CD4-positive, alpha-beta T cell treated with Interferon alpha-2 for 1 hour (primary cell): ENCODE measurements around the gene MXRA7.
"Not testable (repeated sequence)": the region's sequence is repeated elsewhere in the genome, so short reads cannot be mapped to it uniquely, and the experiment has no call there.

Experiments
- DNase-seq, 2 donors: peaks; one replicate each; pipeline ENCODE4 v3.0.0-alpha.2; 2020 to 2022

The MXRA7 gene

DNA sequence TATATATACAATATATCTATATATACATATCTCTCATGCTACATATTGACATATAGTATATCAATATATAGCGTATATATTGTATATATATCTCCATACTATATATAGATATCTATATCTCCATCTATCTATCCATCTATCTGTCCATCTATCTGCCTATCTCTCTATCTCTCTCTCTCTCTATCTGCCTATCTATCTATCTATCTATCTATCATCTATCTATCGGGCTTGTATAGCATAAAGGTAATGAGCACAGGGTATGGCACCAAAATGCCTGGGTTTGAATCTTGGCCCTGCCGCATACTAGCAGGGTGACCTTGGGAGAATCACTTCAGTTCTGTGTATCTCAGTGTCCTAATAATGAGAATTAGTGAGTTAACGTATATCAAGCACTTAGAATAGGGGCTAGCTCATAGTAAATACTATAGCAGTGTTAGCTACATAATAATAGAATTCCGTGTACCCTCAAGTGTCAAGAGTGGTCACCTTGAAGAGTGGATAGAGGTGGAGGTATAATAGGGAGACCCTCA is 68.7 kb downstream of the MXRA7 start:
- DNase-seq = no peak

DNA sequence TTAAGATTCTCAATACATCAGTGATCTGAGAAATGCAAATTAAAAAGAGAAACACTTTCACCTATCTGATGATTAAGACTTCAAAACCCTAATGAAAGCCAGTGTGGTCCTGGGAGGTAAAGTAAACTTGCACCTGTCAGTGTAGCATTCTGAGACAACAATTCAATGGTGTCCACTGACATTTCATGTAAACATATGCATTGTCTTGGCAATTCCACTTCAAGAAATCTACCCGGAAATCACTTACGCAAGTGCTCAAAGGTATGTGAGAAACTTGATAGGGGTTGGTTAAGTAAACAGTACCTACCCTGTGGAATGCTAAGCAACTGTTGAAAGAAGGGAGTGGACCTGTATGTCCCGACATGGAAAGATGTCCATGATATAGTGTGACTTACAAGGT is 69.3 kb downstream of the MXRA7 start:
- no peak for DNase-seq

DNA sequence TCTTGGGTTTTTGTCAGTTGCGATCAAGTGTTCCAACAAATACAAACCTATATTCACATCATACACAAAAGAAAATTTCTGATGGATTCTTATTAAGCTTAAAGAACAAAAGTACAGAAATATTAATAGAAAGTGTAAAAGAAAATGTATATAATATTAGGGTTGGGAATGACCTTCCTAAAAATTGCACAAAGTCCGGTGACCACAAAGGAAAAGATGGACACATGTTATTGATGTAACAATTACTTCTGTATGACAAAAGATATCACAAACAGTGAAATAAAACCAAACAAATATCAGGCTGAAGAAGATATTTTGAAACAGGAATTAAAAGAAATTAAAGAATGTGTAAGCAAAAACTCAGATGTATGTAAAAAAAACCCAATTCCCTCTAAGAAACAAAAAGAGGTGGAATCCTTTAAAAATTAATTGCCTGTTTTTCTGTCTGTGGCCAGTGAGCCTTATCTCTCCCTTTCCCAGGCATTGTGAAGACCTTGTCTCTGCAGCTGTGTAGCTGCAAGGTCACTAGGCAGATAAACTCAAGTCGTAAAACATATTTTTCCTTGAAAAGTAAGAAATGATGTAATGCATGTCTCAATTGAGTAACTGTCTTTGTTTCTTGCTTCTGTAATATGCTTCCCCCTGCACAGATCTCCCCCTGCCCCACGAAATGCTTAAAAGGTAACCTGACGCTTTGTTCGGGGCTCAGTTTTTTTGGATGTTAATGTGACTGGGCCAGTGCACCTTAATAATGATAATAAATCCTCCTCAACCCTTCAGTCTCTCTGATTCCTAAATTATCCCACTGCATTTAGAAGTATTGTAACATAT is 70.0 kb downstream of the MXRA7 start:
- DNase-seq = no peak

DNA sequence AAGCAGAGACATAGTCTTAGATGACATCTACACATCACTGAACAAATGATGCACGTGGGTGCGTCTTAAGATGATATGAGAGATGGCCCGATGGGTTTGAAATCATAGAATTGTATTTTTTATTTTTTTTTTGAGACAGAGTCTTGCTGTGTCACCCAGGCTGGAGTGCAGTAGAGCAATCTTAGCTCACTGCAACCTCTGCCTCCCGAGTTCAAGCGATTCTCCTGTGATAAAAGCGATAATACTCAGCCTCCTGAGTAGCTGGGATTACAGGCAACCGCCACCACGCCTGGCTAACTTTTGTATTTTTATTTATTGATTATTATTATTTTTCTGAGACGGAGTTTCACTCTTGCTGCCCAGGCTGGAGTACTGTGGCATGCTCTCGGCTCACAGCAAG is 72.5 kb downstream of the MXRA7 start:
- no peak for DNase-seq

DNA sequence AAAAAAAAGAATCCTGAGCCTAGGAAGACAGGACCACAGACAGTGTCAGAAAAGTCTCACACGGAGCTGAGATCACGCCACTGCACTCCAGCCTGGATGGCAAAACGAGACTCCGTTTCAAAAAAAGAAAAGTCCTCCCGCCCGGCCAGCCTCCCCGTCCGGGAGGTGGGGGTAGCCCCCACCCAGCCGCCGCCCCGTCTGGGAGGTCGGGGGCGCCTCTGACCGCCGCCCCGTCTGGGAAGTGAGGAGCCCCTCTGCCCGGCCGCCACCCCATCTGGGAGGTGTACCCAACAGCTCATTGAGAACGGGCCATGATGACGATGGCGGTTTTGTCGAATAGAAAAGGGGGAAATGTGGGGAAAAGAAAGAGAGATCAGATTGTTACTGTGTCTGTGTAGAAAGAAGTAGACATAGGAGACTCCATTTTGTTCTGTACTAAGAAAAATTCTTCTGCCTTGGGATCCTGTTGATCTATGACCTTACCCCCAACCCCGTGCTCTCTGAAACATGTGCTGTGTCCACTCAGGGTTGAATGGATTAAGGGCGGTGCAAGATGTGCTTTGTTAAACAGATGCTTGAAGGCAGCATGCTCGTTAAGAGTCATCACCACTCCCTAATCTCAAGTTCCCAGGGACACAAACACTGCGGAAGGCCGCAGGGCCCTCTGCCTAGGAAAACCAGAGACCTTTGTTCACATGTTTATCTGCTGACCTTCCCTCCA is 74.1 kb downstream of the MXRA7 start:
- not testable (repeated sequence) for DNase-seq

DNA sequence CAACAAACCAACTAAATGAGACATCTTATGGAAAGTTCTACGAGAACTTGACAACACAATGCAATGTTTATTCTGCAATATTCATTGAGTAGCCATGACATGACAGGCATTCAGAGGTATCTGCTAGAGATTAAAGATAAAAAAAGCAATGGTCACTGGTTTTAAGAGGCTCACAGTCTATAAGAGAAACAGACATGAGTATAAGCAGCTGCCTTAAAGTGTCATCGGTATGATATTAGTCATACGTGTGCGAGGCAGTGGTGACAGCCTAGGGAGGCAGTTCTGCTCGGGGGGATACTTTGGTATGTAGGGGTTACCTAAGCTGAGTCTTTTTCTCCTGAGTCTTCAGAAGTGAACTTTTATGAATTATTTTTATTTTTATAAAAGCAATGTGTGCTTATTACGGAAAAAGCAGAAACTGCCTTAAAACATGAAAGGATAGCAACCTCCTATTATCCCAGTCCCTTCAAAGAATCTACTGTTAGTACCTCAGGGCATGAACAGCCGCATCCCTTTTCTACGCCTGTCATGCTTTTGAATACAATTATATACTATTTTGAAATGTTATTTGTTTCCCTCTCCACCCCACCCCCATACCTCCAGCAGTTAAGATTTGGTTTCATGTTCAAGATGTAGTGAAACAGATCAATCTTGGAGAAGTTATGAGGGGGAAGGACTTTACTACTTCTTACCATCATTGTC is 75.0 kb downstream of the MXRA7 start:
- DNase-seq = no peak

DNA sequence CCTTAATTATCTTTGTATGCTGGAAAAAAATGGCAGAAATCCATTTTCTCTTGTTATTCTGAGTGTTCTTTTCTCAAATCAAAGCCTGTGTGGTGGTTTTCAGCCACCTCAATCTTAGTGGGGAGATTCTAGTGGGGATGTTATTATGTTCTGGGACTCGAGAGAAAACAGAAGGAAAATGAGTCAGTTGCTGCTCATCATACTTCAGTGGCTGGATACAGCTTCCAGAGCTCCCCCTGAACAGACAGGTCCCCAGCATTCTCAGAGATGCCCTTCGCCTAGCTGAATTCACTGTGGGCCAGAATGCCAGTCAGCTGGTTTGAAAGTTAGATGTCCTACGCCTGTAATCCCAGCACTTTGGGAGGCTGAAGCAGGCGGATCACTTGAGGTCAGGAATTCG is 75.7 kb downstream of the MXRA7 start:
- no peak for DNase-seq

DNA sequence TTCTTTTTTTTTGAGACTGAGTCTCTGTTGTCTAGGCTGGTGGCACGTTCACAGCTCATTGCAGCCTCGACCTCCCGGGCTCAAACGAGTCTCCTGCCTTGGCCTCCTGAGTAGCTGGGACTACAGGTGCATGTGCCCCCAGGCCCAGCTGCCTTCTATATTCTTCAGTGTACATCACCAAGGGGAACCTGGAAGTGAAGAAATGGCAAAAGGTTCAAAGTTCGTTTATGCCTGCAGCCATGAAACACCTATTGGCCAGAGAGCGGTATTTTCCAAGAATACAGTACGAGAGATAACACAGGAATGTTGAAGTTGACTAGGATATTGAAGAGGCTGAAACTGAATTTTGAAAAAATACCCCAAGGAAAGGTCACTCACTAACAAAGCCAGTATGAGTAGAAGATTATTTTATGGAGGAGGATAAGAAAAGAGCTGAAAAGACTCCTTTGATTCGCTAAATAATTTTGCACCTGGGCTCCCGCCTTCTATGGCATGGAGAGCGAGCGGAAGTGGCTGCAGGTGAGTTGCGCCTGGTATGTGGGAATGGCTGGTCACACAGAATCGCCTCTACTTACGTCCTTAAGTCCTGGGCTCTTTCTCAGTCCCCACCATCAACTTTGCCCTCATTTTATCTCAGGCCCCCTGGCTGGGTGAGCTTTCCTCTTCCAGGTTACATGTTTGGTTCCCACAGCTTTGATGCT is 77.0 kb downstream of the MXRA7 start:
- DNase-seq = no peak

DNA sequence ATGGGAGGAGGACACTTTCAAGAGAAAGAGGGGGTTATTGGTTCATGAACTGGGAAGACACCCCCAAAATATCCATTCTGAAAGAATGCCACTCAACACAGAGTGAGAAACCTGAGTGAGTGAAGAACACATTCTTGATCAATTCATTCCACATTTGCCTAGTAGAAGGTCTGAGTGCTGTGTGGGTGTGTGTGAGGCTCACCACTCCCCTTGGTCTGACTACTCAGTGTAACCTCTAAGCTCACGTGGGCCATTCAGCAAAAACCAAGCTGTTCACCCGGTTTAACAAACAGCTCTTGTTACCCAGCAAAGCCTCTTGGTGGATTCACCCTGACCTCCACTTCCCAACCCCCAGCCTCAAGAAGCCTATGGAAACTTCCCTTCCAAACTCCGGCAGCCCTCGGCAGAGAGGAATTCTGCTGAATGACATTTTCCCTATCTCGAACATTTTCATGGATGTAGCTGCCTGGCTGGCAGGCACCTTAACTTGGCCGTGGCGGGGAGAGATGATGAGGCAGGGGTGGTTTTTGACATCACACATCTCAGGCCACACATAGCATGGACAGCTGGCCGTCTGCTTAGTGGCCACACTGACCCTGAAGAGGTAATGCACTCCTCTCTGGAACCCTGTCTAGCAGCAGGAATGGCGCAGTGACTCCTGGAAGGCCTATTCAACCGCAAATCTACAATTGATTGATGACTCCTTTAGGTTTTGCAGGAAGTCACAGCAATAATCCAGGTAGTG is 78.8 kb downstream of the MXRA7 start:
- no peak for DNase-seq

DNA sequence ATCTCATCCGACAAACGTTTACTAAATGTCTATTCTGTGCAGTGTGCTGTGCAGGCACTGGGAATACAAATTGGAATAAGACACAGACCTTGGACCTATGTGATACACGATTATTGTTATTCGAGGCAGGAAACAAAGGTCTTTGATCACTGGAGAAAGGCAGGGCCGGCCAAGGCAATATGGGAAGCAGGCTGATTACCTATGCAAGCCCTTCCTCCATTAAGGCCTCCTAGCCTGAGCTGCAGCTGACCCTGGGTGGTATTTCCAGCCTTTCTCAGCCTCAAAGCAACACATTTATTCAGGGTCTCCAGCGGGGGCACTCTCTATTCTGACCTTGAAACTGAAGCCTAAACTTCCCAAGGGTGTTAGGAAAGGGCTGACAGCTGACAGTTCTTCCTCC is 80.6 kb downstream of the MXRA7 start:
- DNase-seq = no peak
